Measurements from ENCODE around the gene MLN.

Gene MLN

GRCh38 chr6:33783781-33784520 lies 19.9 kb downstream of the MLN start:
- Mint-ChIP-seq H3K27ac (no peak overlapping the region), H3K27me3 (no peaks in the 10 kb centered on the region), H3K4me3 (no peak overlapping the region), H3K36me3 (peaks cover 45 to 51% of the 10 kb centered on the region in 2 donors), H3K4me1 (peaks cover 30 to 57% of the 10 kb centered on the region in 2 donors), H3K9me3 (no peaks in the 10 kb centered on the region)
- ATAC-seq (replicated peaks) (no peak), DNase-seq (no peak)

- Mint-ChIP-seq H3K9me3 (no peaks in the 10 kb centered on the region), H3K36me3 (peaks cover 51 to 58% of the 10 kb centered on the region in 2 donors), H3K27ac (peak overlapping the region; percentile 27), H3K4me1 (peaks cover 25 to 53% of the 10 kb centered on the region in 2 donors), H3K27me3 (no peaks in the 10 kb centered on the region), H3K4me3 (no peak overlapping the region)
- ATAC-seq (replicated peaks) (no peak), DNase-seq (no peak)
Measured at GRCh38 chr6:33782561-33782960, 21.2 kb downstream of the MLN start.

- Mint-ChIP-seq H3K27me3 (no peaks in the 10 kb centered on the region), H3K4me1 (peaks cover 18 to 41% of the 10 kb centered on the region in 2 donors), H3K27ac (peak overlapping the region; percentile 37), H3K9me3 (no peaks in the 10 kb centered on the region), H3K36me3 (peaks cover 57 to 63% of the 10 kb centered on the region in 2 donors), H3K4me3 (no peak overlapping the region)
- ATAC-seq (replicated peaks): no peak
- DNase-seq: no peak
Measured at GRCh38 chr6:33781131-33781975, 22.4 kb downstream of the MLN start.

- Mint-ChIP-seq H3K4me1 (peaks cover 11 to 29% of the 10 kb centered on the region in 2 donors), H3K9me3 (no peaks in the 10 kb centered on the region), H3K27ac (no peak overlapping the region), H3K4me3 (no peak overlapping the region), H3K27me3 (no peaks in the 10 kb centered on the region), H3K36me3 (peaks cover 55 to 67% of the 10 kb centered on the region in 2 donors)
- no peak for ATAC-seq (replicated peaks)
- DNase-seq: no peak
Measured at GRCh38 chr6:33779895-33780294, 23.9 kb downstream of the MLN start.

GRCh38 chr6:33779290-33779689 lies 24.5 kb downstream of the MLN start:
- ATAC-seq (replicated peaks) (no peak), DNase-seq (no peak)
- no peak overlapping the region for H3K27ac Mint-ChIP-seq
- H3K36me3 Mint-ChIP-seq: peaks cover 59 to 67% of the 10 kb centered on the region in 2 donors
- no peaks in the 10 kb centered on the region for H3K27me3 Mint-ChIP-seq
- H3K4me1 Mint-ChIP-seq: peaks cover 7 to 22% of the 10 kb centered on the region in 2 donors
- H3K9me3 Mint-ChIP-seq: no peaks in the 10 kb centered on the region
- no peak overlapping the region for H3K4me3 Mint-ChIP-seq

GRCh38 chr6:33778444-33779121 lies 25.2 kb downstream of the MLN start:
- ATAC-seq (replicated peaks): no peak
- Mint-ChIP-seq H3K36me3 (peaks cover 58 to 62% of the 10 kb centered on the region in 2 donors), H3K27ac (peak overlapping the region; percentile 5), H3K4me1 (peaks cover 5 to 15% of the 10 kb centered on the region in 2 donors), H3K4me3 (no peak overlapping the region), H3K27me3 (no peaks in the 10 kb centered on the region), H3K9me3 (no peaks in the 10 kb centered on the region)
- no peak for DNase-seq

GRCh38 chr6:33777398-33778388 lies 26.1 kb downstream of the MLN start:
- DNase-seq: no peak
- H3K27me3 Mint-ChIP-seq: no peaks in the 10 kb centered on the region
- no peak overlapping the region for H3K4me3 Mint-ChIP-seq
- H3K9me3 Mint-ChIP-seq: no peaks in the 10 kb centered on the region
- ATAC-seq (replicated peaks): no peak
- peaks cover 6 to 7% of the 10 kb centered on the region in 2 donors for H3K4me1 Mint-ChIP-seq
- peaks cover 56 to 66% of the 10 kb centered on the region in 2 donors for H3K36me3 Mint-ChIP-seq
- peak overlapping the region; percentile 5 for H3K27ac Mint-ChIP-seq

- no peak overlapping the region for H3K4me3 Mint-ChIP-seq
- no peak for ATAC-seq (replicated peaks)
- peaks cover 55 to 64% of the 10 kb centered on the region in 2 donors for H3K36me3 Mint-ChIP-seq
- no peak for DNase-seq
- peaks cover 1 to 7% of the 10 kb centered on the region in 2 donors for H3K4me1 Mint-ChIP-seq
- no peaks in the 10 kb centered on the region for H3K27me3 Mint-ChIP-seq
- H3K27ac Mint-ChIP-seq: no peak overlapping the region
- no peaks in the 10 kb centered on the region for H3K9me3 Mint-ChIP-seq
Measured at GRCh38 chr6:33776764-33777163, 27.0 kb downstream of the MLN start.

- ATAC-seq (replicated peaks) (no peak), DNase-seq (no peak)
- Mint-ChIP-seq H3K27ac (no peak overlapping the region), H3K27me3 (no peaks in the 10 kb centered on the region), H3K4me1 (peaks cover 1 to 13% of the 10 kb centered on the region in 2 donors), H3K36me3 (peaks cover 56 to 63% of the 10 kb centered on the region in 2 donors), H3K9me3 (no peaks in the 10 kb centered on the region), H3K4me3 (no peak overlapping the region)
Measured at GRCh38 chr6:33776186-33776585, 27.6 kb downstream of the MLN start.

- ATAC-seq (replicated peaks) (no peak), DNase-seq (no peak)
- no peak overlapping the region for H3K27ac Mint-ChIP-seq
- H3K4me1 Mint-ChIP-seq: peaks cover 1 to 16% of the 10 kb centered on the region in 2 donors
- no peak overlapping the region for H3K4me3 Mint-ChIP-seq
- H3K9me3 Mint-ChIP-seq: no peaks in the 10 kb centered on the region
- peaks cover 45 to 50% of the 10 kb centered on the region in 2 donors for H3K36me3 Mint-ChIP-seq
- H3K27me3 Mint-ChIP-seq: no peaks in the 10 kb centered on the region
Measured at GRCh38 chr6:33774774-33775173, 29.0 kb downstream of the MLN start.

GRCh38 chr6:33772902-33773472 lies 30.8 kb downstream of the MLN start:
- peaks cover 5% of the 10 kb centered on the region in 2 donors for H3K27me3 Mint-ChIP-seq
- peaks cover 40 to 42% of the 10 kb centered on the region in 2 donors for H3K36me3 Mint-ChIP-seq
- no peak for DNase-seq
- H3K9me3 Mint-ChIP-seq: no peaks in the 10 kb centered on the region
- ATAC-seq (replicated peaks): no peak
- no peak overlapping the region for H3K4me3 Mint-ChIP-seq
- peak overlapping the region; percentile 51 for H3K27ac Mint-ChIP-seq
- peaks cover 3 to 23% of the 10 kb centered on the region in 2 donors for H3K4me1 Mint-ChIP-seq

GRCh38 chr6:33772082-33772830 lies 31.5 kb downstream of the MLN start:
- Mint-ChIP-seq H3K9me3 (no peaks in the 10 kb centered on the region), H3K36me3 (peaks cover 33 to 35% of the 10 kb centered on the region in 2 donors), H3K27ac (peak overlapping the region; percentile 32), H3K4me1 (peaks cover 3 to 23% of the 10 kb centered on the region in 2 donors), H3K27me3 (peaks cover 5 to 10% of the 10 kb centered on the region in 2 donors), H3K4me3 (no peak overlapping the region)
- no peak for DNase-seq
- peak in 1 of 2 donors; percentile 22 for ATAC-seq (replicated peaks)

Data from stimulated activated naive B cell treated with anti-CD40 and anti-IgM and Interleukin-4, amounts not matched to agents 10 μg/mL and 1 μg/mL and 100 μg/mL, for 72 hours (primary cell).